Spinal cord (tissue), 10 donors: ENCODE data around the gene LGMN. TPM values are rescaled to one million over a fixed set of nuclear protein-coding genes. Genes with fewer than 3 reads are reported as not detected.

Experiments used
- DNase-seq, 6 donors: peaks; one replicate each; pipeline versions ENCODE4 v3.0.0 to v3.0.0-alpha.2; 2013 to 2015; ENCODE audit warnings: low spot score in 6 of 6, low read depth in 4 of 6
- H3K27ac ChIP-seq: one replicate; pipeline ENCODE4 v1.5.1; 2013; ENCODE audit warnings: low read depth, low read length, control low read depth
- H3K27me3 ChIP-seq: one replicate; pipeline ENCODE4 v1.6.1; 2013; ENCODE audit warnings: low read length; ENCODE audit not compliant: control insufficient read depth, insufficient read depth
- H3K36me3 ChIP-seq: one replicate; pipeline ENCODE4 v1.6.1; 2013; ENCODE audit warnings: low read length; ENCODE audit not compliant: control insufficient read depth, insufficient read depth
- H3K4me1 ChIP-seq: one replicate; pipeline ENCODE4 v1.6.1; 2013; ENCODE audit warnings: low read length; ENCODE audit not compliant: control insufficient read depth, insufficient read depth
- H3K4me3 ChIP-seq: one replicate; pipeline ENCODE4 v1.5.1; 2013; ENCODE audit warnings: low read depth, low read length, control low read depth
- H3K9me3 ChIP-seq: one replicate; pipeline ENCODE4 v1.6.1; 2013; ENCODE audit warnings: low read length; ENCODE audit not compliant: control insufficient read depth, insufficient read depth
- WGBS: methylation state at CpG from one replicate; pipeline ENCODE4 v1.1.5; 2013; ENCODE audit warnings: missing lambda C conversion rate; ENCODE audit not compliant: insufficient coverage; 5-methylcytosine and 5-hydroxymethylcytosine counted together
- long read RNA-seq, 4 donors: transcript quantifications; one replicate each; lab custom pipeline, GENCODE V29; 2026
- polyA plus RNA-seq, 2 donors: library from polyadenylated mRNA; unstranded; fragments of 120-200 nt; gene quantifications; one replicate each; pipeline ENCODE4 v1.2.1, GENCODE V29; 2013; ENCODE audit not compliant: insufficient read length in 2 of 2
- total RNA-seq, 2 donors: library from RNA; depleted of rRNA in 1 of 2; stranded (reverse); fragments of 120-200 nt in 1 of 2; fragments of >200 nt in 1 of 2; gene quantifications; one replicate each; pipeline versions ENCODE4 v1.2.3 to v1.2.4, GENCODE V29; 2013 to 2014
- donor health status: healthy.

LGMN gene
- 100 to 1,000 TPM in 1 of 2 donors, 10 to 100 TPM in 1; 89.6 to 118 TPM for total RNA-seq
- 10 to 100 TPM; 67.4 to 86.9 TPM for polyA plus RNA-seq
- long read RNA-seq, donor 1, transcript LGMN-201 (14 exons, 2,055 nt) = major isoform, 16 of 19 reads
- long read RNA-seq, donor 1, partial matches to known transcripts = 0 of 19 reads
- long read RNA-seq, donor 1, other reads (novel, unspliced or antisense) = 0 of 19 reads
- long read RNA-seq, donor 2, partial matches to known transcripts = 0 of 4 reads
- long read RNA-seq, donor 2, other reads (novel, unspliced or antisense) = 0 of 4 reads
- long read RNA-seq, donor 3, partial matches to known transcripts = 0 of 5 reads
- long read RNA-seq, donor 3, other reads (novel, unspliced or antisense) = 0 of 5 reads
- long read RNA-seq, donor 4, transcript LGMN-201 (14 exons, 2,055 nt) = major isoform, 23 of 28 reads
- long read RNA-seq, donor 4, partial matches to known transcripts = 0 of 28 reads
- long read RNA-seq, donor 4, other reads (novel, unspliced or antisense) = 0 of 28 reads

DNA sequence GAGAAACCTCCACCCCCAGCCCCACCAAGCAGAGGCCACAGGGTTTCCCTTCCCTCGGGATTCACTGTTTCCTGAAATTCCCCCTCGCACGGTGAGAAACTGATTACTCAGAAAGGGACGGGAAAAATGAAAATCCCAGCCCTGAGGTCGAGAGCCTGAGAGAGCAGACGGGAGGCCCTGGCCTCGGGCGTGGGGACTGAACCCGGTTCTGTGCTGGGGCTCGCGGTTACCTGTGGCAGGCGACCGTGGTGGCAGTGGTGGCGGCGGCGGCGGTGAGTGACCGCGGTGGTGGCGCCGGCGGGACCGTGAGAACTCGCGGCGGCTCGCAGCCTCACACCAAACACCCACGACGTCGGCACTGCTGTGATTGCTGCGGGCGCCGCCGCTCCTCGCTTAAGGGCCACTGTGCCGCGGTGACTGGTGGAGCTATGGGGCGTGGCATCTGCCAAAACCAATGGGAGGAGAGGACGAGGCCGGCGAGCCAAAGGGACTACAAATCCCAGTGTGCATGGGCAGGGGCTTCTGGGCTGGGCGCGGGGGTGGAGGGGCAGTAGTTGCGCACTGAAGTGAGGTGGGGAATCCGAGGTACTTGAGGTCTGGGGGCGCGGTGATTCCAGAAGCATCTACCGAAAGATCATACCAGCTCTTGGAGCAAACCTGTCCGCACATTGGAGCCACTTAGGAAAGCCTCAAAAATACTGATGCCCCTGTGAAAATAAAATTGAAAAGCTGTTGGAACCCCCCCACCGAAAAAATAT is at the start of gene LGMN:
TSS of gene LGMN (minus strand) at position 369 of the 758 bp plus-strand sequence. CDS start 15,841 bp downstream, outside the sequence.
- H3K4me1 ChIP-seq = peaks cover 8% of the 10 kb centered on the region
- under 1% methylated on average over 45 of the region's 50 CpGs for WGBS
- H3K27ac ChIP-seq = peak within 1 kb of the TSS; percentile 68
- DNase-seq = peak; percentile 77 to 99 (median 88)
- H3K4me3 ChIP-seq = peak within 1 kb of the TSS; percentile 74
- no peaks in the 10 kb centered on the region for H3K9me3 ChIP-seq
- no peaks in the 10 kb centered on the region for H3K36me3 ChIP-seq
- no peaks in the 10 kb centered on the region for H3K27me3 ChIP-seq

DNA sequence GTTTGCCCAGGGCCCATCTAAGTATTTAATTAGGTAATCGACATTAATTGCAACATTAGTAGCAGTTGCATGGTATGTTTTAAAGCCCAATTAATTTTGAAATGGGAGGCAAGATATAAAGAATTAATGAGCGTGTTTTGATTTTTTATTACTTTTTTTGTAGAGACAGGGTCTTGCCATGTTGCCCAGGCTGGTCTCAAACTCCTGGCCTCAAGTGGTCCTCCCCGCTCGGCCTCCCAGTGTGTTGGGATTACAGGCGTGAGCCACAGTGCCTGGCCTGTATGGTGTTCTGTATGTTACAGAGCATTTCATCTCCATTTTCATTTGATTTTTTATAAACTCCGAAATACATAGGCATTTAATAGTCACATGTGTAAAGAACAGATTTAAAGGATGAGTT is 46.5 kb upstream of the LGMN start:
- Histone ChIP-seq H3K36me3 (peaks cover 14% of the 10 kb centered on the region), H3K4me3 (peak overlapping the region; percentile 99), H3K27ac (no peak overlapping the region), H3K27me3 (no peaks in the 10 kb centered on the region), H3K4me1 (peaks cover 8% of the 10 kb centered on the region), H3K9me3 (no peaks in the 10 kb centered on the region)
- WGBS = no CpG with 5 or more reads among the region's 6 CpGs
- no peak for DNase-seq

DNA sequence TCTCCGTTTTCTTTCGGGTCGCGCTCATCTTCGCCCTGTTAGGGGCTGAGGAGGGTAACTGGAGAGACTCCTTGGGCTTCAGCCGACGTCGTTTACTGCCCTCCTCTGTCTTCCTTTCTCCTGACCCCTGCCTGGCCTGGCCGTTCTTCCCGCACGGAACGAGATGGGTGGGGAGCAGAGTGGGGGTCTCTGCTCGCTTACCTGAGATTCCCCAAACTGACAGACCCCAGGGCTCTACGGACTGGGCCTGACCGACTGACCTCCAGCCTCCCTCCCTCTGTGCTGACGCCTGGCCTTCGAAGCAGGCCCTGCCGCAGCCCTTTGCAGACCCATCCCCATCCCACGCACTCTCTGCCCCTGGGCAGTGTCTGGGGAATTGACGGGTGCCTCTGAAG is 46.1 kb upstream of the LGMN start:
- 0% methylated on average over 17 of the region's 20 CpGs for WGBS
- peaks cover 2% of the 10 kb centered on the region for H3K9me3 ChIP-seq
- peak overlapping the region; percentile 89 for H3K27ac ChIP-seq
- no peak for DNase-seq
- peaks cover 8% of the 10 kb centered on the region for H3K4me1 ChIP-seq
- peak overlapping the region; percentile 99 for H3K4me3 ChIP-seq
- H3K36me3 ChIP-seq = peaks cover 11% of the 10 kb centered on the region
- no peaks in the 10 kb centered on the region for H3K27me3 ChIP-seq

DNA sequence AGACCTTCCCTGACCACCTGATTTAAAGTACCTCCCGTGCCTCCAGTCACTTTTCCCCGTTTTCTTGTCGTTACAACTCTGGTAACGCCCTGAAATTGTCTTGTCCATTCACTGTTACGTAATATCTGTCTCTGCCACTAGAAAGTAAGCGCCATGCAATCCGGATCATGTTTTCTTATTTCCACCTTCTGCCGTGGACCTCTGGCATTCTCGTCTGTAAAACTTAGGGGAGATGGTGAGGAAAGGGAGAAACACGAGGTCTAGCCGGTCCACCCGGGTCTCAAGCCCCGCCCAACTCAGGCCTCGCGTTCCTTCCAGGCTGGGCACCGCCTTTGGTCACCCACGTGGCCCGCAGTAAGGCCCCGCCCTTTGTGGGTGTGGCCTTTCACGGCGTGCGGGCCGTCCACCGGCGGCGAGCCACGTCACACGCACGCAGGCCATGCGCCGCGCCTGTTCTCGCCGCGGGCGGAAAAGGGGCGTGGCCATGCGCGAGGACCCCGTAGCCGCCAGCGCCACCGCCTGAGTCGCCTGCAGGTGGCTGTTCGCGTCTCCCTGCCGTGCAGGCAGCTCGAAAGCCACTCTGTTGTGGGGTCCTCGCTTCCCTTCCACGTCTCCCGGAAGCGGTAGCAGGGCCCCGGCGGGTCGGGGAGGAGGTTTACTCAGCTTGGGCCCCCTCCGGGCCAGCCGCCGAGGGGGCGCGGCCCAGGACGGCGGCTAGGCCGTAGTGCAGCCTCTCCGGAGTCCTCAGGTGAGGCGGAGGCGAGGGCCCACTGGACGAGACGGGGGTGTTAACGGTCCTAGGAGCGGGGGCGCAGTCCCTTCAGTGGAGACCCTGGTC is 45.5 kb upstream of the LGMN start, which contains the start of gene GOLGA5:
TSS of gene GOLGA5 (plus strand) at position 597 of the 838 bp plus-strand sequence. CDS start 3,133 bp downstream, outside the sequence.
- WGBS = under 1% methylated on average over 68 of the region's 71 CpGs

DNA sequence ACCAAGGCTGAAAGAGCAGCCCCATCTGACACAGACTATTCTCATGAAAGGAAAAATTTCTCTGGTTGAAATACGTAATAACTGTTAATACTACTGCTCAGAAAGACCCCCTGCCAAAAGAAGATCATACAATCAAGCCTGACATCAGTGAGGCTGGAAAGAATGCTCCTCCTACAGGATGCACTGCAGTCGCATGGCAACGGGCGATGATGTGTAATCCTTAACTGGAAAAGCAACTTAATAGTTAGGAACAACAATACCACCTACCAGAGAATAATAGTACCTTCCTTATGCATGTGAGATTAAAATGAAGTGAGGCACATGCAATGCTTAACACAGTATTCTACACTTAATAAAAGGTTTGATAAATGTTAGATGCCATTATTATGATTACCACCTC is 44.5 kb upstream of the LGMN start:
- DNase-seq = peak in 1 of 6 donors; percentile 5
- H3K27me3 ChIP-seq = no peaks in the 10 kb centered on the region
- no peak overlapping the region for H3K4me3 ChIP-seq
- no CpG with 5 or more reads among the region's 4 CpGs for WGBS
- H3K4me1 ChIP-seq = peaks cover 8% of the 10 kb centered on the region
- H3K9me3 ChIP-seq = peaks cover 5% of the 10 kb centered on the region
- no peak overlapping the region for H3K27ac ChIP-seq
- peaks cover 4% of the 10 kb centered on the region for H3K36me3 ChIP-seq

More for the DNA sequence above, 45.5 kb upstream of the LGMN start, which contains the start of gene GOLGA5:
- Histone ChIP-seq H3K4me3 (peak within 1 kb of the TSS; percentile 99), H3K4me1 (peaks cover 8% of the 10 kb centered on the region), H3K36me3 (peaks cover 9% of the 10 kb centered on the region), H3K9me3 (peaks cover 5% of the 10 kb centered on the region), H3K27me3 (no peaks in the 10 kb centered on the region), H3K27ac (peak within 1 kb of the TSS; percentile 89)
- DNase-seq = peak; percentile 90 to 99 (median 96)

DNA sequence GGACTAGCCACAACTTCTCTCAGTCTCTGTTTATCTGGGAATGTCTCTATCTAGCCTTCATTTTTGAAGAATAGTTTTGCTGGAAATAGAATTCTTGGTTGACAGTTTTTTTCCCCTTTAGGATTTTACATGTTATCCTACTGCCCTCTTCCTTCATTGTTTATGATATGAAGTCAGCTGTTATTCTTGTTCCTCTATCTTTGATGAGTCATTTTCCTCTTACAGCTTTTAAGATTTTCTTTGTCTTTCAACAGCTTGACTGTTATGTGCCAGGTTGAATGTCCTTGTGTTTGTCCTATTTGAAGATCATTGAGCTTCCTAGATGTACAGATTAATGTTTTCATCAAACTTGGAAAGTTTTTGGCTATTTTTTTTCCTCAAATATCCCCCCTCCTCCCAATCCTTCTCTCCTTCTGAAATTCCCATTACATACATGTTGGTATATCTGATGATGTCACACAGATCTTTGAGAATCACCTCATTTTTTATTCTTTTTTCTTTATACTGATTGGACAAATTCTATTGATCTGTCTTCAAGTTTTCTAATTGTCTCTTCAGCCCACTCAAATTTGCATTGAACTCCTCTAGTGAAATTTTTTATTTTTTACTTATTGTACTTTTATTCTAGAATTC is 41.1 kb upstream of the LGMN start:
- Histone ChIP-seq H3K27ac (no peak overlapping the region), H3K36me3 (no peaks in the 10 kb centered on the region), H3K4me1 (peaks cover 2% of the 10 kb centered on the region), H3K9me3 (peaks cover 5% of the 10 kb centered on the region), H3K4me3 (no peak overlapping the region), H3K27me3 (no peaks in the 10 kb centered on the region)
- DNase-seq = no peak

DNA sequence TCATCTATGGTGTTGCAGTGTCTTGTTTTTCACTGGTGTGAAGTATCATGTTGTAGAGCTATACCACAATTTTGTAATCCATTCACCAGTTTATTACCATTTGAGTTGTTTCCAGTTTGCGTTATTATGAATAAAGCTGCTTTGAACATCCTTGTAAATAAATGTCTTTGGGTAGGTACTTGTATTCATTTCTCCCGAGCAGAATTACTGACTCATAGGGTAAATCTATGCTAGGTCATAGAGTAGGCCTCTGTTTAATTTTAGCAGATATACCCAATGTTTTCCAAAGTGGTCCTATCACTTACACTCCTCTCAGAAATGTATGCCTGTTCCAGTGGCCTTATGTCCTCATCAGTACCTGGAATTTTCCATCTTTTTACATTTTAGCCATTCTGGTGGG is 39.1 kb upstream of the LGMN start:
- H3K9me3 ChIP-seq = peaks cover 5% of the 10 kb centered on the region
- no peaks in the 10 kb centered on the region for H3K27me3 ChIP-seq
- no peak for DNase-seq
- no peak overlapping the region for H3K27ac ChIP-seq
- H3K4me1 ChIP-seq = no peaks in the 10 kb centered on the region
- WGBS = no CpG with 5 or more reads among the region's 2 CpGs
- H3K36me3 ChIP-seq = no peaks in the 10 kb centered on the region
- H3K4me3 ChIP-seq = no peak overlapping the region

DNA sequence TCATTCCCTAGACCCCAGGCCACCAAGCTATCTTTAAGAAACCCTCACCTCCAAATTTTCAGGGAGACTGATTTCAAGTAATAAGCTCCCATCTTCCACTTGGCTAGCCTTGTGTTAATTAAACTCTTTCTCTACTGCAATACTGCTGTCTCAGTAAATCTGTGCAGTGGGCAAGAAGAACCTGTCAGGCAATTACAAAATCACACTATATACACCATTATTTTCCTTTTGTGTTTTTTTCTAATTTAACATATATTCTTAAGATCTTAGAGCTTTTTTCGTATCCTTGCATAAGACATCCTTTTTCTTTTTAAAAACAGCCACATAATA is 38.0 kb upstream of the LGMN start:
- Histone ChIP-seq H3K4me3 (no peak overlapping the region), H3K9me3 (peaks cover 5% of the 10 kb centered on the region), H3K27me3 (no peaks in the 10 kb centered on the region), H3K36me3 (no peaks in the 10 kb centered on the region), H3K4me1 (no peaks in the 10 kb centered on the region), H3K27ac (no peak overlapping the region)
- DNase-seq = no peak
- WGBS = no CpG with 5 or more reads among the region's 1 CpG
